ENCODE measurements around the gene LAMA3.
"Not testable (repeated sequence)": the region's sequence is repeated elsewhere in the genome, so short reads cannot be mapped to it uniquely, and the experiment has no call there.

LAMA3 gene

DNA sequence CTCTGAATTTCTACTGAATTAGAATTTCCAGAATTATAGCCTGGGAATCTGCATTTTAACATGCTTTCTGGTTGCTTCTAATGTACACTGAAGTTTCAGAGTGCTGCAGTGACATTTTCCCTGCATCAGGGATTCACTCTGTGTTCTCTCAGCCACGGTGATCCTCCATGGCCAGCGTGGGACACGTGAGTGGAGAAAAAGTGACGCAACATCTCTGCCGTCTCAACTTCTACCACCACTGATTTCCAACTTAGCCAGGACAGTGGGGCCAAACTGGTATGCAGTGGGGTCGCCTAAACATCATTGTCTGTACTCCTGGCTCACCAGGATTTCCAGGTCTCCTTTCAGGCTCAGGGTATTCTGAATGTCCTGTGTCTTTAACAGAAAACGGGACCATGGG lies 44.6 kb downstream of the LAMA3 start:
- no peak overlapping the region for H3K27ac ChIP-seq
- TF ChIP-seq, protein P1, sequence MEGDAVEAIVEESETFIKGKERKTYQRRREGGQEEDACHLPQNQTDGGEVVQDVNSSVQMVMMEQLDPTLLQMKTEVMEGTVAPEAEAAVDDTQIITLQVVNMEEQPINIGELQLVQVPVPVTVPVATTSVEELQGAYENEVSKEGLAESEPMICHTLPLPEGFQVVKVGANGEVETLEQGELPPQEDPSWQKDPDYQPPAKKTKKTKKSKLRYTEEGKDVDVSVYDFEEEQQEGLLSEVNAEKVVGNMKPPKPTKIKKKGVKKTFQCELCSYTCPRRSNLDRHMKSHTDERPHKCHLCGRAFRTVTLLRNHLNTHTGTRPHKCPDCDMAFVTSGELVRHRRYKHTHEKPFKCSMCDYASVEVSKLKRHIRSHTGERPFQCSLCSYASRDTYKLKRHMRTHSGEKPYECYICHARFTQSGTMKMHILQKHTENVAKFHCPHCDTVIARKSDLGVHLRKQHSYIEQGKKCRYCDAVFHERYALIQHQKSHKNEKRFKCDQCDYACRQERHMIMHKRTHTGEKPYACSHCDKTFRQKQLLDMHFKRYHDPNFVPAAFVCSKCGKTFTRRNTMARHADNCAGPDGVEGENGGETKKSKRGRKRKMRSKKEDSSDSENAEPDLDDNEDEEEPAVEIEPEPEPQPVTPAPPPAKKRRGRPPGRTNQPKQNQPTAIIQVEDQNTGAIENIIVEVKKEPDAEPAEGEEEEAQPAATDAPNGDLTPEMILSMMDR (conservative IDR thresholded peaks at IDR 0.05): no peak
- TF ChIP-seq ZFX (IDR thresholded peaks at IDR 0.05): no peak

DNA sequence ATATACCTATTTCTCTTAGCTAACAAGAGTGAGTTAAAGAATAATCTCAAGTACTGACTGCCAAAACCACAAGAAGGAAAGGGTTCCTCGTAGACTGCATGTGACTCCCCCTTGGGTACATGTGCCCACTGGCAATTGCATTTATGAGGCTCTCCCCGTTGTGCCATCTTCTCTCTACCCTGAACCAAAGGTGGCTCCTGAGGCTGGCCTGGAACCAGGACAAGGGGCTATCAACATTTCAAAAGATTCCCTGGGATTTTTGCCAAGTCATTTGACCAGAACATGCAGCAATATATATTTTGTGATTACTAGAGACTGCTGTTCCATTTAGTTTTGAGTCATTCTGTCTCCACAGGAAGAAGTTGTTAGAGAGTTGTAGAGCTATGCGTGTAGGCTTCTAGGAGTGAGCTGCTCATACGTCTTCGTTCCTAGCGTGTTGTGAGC lies 45.8 kb downstream of the LAMA3 start:
- TF ChIP-seq, protein P1 (conservative IDR thresholded peaks at IDR 0.05): no peak
- TF ChIP-seq ZFX (IDR thresholded peaks at IDR 0.05): no peak
- no peak overlapping the region for H3K27ac ChIP-seq

DNA sequence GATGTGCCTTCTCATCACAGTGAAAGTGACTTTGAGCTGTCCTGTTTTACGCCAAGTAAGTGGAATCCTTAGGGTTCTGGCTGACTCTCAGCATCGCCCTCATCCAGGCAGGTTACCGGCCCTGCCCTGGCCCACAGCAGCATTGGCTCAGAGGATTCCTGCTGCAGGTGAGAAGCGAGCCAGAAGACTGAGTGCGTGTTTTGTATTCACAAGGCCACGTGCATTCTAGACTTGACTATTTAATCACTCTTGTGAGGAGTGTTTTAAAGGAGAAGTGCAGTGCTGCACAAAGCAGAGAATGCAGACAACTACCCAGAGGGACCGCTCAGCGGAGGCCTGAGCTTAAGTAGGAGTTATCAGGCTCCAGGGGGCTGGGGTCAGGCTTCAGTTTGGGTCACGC lies 48.3 kb downstream of the LAMA3 start:
- no peak for TF ChIP-seq ZFX (IDR thresholded peaks at IDR 0.05)
- TF ChIP-seq, protein P1 (conservative IDR thresholded peaks at IDR 0.05): no peak
- no peak overlapping the region for H3K27ac ChIP-seq

DNA sequence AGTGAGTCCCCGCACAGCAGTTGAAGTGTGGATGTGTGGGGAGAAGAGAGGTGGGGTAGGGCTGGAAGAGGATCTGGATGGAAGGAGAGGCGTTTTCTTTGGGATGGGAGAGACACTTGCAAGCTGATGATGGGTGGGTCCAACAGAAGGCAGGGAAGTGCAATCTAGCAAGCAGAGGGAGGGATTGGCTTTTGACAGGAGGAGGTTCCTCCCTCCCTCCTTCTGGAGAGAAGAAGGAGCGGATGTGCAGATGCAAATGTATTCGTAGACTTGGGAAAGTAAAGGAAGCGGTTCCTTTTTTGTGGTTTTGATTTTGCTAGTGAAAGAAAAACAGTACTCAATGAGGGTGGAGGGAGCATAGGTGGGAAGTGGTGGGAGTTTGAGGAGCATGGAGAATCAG lies 48.9 kb downstream of the LAMA3 start:
- TF ChIP-seq, protein P1 (conservative IDR thresholded peaks at IDR 0.05): no peak
- TF ChIP-seq ZFX (IDR thresholded peaks at IDR 0.05): no peak
- H3K27ac ChIP-seq: no peak overlapping the region

DNA sequence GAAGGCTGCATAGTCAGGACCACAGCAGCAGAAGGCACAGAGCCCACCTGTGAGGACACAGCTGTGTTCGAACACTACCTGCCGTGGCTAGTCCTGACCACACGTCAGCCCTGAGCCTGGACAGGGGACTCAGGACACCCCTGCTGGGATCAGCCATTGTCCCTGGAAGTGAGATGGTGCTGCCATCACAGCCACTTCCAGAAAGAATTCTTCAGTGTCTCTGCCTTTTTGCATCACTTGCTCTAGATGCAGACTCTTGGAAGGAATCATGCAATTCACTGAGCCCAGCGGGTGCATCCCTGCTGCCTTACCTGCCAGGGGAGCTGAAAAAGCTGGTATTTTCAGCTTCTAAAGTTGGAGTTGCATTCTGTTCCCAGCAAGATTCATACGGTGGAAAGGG lies 49.3 kb downstream of the LAMA3 start:
- H3K27ac ChIP-seq: no peak overlapping the region
- no peak for TF ChIP-seq ZFX (IDR thresholded peaks at IDR 0.05)
- TF ChIP-seq, protein P1 (conservative IDR thresholded peaks at IDR 0.05): no peak

DNA sequence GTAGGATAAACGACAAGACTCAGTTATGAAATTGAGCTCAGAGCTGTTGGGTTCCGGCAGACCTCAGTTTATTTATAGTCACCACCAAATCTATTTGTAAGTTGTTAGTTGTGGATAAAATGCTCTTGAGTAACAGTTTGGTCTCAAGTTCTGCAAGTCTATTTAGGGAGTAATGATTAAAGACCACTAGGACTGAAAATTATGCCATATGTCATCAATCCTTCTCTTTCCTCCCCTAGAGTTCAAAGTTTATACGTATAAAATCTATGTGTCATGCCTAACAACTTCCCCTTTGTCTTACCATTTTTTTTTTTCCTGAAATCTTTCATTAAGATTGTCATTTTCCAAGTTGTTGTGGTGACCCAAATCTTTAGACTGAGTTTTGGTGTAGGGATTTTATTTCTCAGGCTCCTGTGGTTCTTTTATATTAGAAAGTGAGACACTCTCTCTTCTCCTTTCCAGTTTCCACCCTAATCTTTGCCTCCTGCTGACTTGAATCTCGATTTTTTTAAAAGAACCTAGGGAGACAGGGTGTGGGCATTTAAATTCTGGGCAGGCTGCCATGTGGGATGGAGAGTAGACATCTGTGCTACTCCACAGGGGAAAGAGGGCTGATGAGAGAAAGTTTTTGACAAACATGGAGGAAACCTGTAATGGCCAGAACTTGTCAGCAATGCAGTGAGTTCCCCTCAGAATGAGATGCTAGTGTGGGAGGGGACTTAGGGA lies 51.0 kb downstream of the LAMA3 start:
- no peak overlapping the region for H3K27ac ChIP-seq
- TF ChIP-seq ZFX (IDR thresholded peaks at IDR 0.05): no peak
- TF ChIP-seq, protein P1 (conservative IDR thresholded peaks at IDR 0.05): no peak

DNA sequence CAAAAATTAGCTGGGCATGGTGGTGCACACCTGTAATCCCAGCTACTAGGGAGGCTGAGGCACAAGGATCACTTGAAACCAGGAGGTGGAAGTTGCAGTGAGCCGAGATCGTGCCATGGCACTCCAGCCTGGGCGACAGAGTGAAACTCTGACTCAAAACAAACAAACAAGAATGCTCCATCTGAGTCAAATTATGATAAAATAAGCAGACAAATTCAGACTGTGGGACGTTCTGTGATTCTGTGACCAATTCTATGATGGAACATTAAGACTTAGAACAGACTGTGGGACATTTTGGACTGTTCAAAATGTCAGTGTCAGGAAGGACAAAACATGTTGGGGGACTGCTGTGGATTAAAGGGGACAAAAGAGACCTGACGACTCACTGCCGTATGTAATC lies 52.7 kb downstream of the LAMA3 start:
- H3K27ac ChIP-seq: not testable (repeated sequence)

DNA sequence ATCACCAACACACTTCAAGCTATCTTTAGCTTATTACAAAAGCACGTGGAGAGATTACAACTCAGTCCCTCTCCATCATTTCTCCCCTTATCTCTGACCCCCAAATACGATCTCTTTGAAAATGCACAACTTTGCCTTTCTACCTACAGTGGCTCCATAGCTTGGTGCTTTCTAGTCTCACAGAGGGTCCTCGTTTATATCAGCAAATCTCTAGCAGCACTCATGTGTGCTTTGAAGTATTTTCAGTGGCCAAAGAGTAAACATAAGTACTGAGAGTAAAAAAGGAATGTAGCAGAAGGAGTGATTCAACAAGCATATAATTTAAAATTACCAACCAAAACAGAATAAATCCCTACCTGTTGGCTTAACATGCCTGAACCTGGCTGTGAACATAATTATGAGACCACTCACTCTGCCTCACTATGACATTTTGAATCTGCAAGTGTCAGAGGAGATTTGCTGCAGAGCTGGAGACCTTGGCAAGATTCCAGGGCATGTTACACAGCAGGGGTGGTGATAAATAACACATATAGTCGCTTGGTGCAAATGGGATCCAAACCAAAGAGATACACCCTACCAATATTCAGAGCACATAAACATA lies 54.6 kb downstream of the LAMA3 start:
- H3K27ac ChIP-seq: no peak overlapping the region

More for the DNA sequence above, 54.6 kb downstream of the LAMA3 start:
- no peak for TF ChIP-seq ZFX (IDR thresholded peaks at IDR 0.05)
- TF ChIP-seq, protein P1 (conservative IDR thresholded peaks at IDR 0.05): no peak

All from C4-2B (cell line).